Esophagus muscularis mucosa (tissue), 4 donors: ENCODE results near the gene RPS29. TPM values are rescaled to one million over a fixed set of nuclear protein-coding genes. Genes with fewer than 3 reads are reported as not detected.
A peak's percentile ranks its signal among the peaks of the same experiment; 100 is the strongest.

Source experiments
- DNase-seq: peaks from one replicate; pipeline ENCODE4 v3.0.0-alpha.2; 2017; ENCODE audit errors: extremely low spot score
- H3K27ac ChIP-seq, 4 donors: fragments of 200-600 bp; sonication (generic); replicated peaks in 1 of 4; 1 replicate in 3 of 4; 2 replicates in 1 of 4; pipeline ENCODE4 v1.5.1; 2016 to 2019; ENCODE audit warnings: mild to moderate bottlenecking in 1 of 4
- H3K27me3 ChIP-seq, 4 donors: fragments of 200-600 bp; sonication (generic); one replicate each; pipeline versions ENCODE4 v1.5.1 to v1.6.0; 2016 to 2019
- H3K36me3 ChIP-seq, 4 donors: fragments of 200-600 bp; sonication (generic); one replicate each; pipeline ENCODE4 v1.5.1; 2016 to 2019
- H3K4me1 ChIP-seq, 4 donors: fragments of 200-600 bp; sonication (generic); one replicate each; pipeline ENCODE4 v1.5.1; 2016 to 2019
- H3K4me3 ChIP-seq, 4 donors: fragments of 200-600 bp; sonication (generic); 1 replicate in 2 of 4; 2 replicates in 2 of 4; pipeline ENCODE4 v1.5.1; 2016 to 2019; ENCODE audit warnings: mild to moderate bottlenecking in 4 of 4, moderate library complexity in 1 of 4
- H3K9me3 ChIP-seq, 4 donors: fragments of 200-600 bp; sonication (generic); 1 replicate in 3 of 4; 2 replicates in 1 of 4; pipeline ENCODE4 v1.5.1; 2016 to 2019
- EP300 ChIP-seq: sonication (generic); formaldehyde crosslinking; IDR thresholded peaks from one replicate; pipeline ENCODE4 v1.6.1; 2017; ENCODE audit warnings: antibody characterized with exemption
- POLR2A ChIP-seq: fragments of 450-650 bp; IDR thresholded peaks from one replicate; pipeline ENCODE4 v1.6.1; 2017; ENCODE audit warnings: antibody characterized with exemption, moderate library complexity, mild to moderate bottlenecking, low read depth
- POLR2AphosphoS5 ChIP-seq, 2 donors: sonication (generic); formaldehyde crosslinking; IDR thresholded peaks; one replicate each; pipeline ENCODE4 v1.6.1; 2017; ENCODE audit warnings: antibody characterized with exemption in 2 of 2
- WGBS: methylation state at CpG from one replicate; pipeline ENCODE4 v1.1.5; 2018; 5-methylcytosine and 5-hydroxymethylcytosine counted together
- intact Hi-C: fragments of 100-400 bp; cut with DNase I; formaldehyde crosslinking; loops from one replicate; pipeline ENCODE4 v1.15.1; 2023
- total RNA-seq, 4 donors: library from RNA; depleted of rRNA; stranded (reverse); fragments of >200 nt; gene quantifications; one replicate each; pipeline versions ENCODE4 v1.1.0 to v1.2.1, GENCODE V29; 2016
- TF ChIP-seq, protein P1 (sequence below), 3 experiments: fragments of 200-600 bp in 2 of 3; fragments of 450-650 bp in 1 of 3; sonication (generic) in 2 of 3; IDR thresholded peaks; one replicate each; pipeline ENCODE4 v1.5.1; 2017 to 2019; ENCODE audit warnings: antibody characterized with exemption in 3 of 3, mild to moderate bottlenecking in 2 of 3, moderate library complexity in 1 of 3

Gene RPS29
- total RNA-seq, 4 donors from 2014 or later = 795 to 7,884 (median 5,092) TPM

DNA sequence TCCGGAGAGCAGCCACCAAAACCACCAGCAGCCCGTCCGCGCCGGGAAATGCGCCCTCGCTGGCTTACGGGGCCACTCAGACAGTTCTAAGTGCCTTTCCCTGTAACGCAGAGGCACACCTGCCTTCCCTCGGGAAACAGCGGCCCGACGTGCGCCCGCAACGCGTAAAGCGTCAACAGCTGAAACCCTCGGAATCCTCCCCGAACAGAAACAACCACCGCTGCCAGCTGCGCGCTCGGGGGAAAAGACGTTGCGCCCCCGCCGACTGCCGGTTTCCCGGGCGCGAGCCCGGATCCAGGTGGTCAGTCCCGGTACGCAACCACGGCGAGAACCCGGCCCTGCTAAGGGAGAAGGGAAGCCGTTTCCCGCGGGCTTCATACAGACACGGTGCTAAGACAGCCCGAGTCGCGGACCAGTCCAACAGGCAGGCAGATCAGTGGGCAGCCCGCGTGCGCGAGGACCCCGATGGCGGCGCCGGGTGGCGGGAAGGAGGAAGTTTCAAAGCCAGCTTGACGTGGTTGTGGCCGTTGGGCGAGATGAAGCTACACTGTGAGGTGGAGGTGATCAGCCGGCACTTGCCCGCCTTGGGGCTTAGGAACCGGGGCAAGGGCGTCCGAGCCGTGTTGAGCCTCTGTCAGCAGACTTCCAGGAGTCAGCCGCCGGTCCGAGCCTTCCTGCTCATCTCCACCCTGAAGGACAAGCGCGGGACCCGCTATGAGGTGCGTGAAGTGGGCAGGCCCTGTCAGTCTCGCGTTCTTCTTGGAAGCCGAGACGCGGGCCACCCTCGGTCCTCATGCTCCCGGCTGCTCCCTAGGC, 12.5 kb upstream of the RPS29 start, which contains the start of gene LRR1:
Gene LRR1 (plus strand): TSS at position 456 of the 816 bp plus-strand sequence. CDS start 81 bp downstream, at position 537.
- Histone ChIP-seq H3K4me1 (peaks cover 0 to 23% (median 21%) of the 10 kb centered on the region in 4 donors), H3K27me3 (no peaks in the 10 kb centered on the region), H3K9me3 (no peaks in the 10 kb centered on the region), H3K27ac (peak within 1 kb of the TSS; percentile 95 to 98 (median 97)), H3K4me3 (peak within 1 kb of the TSS; percentile 80 to 96 (median 86)), H3K36me3 (peaks cover 0 to 5% (median 2%) of the 10 kb centered on the region in 4 donors)
- peak; percentile 95 for DNase-seq
- intact Hi-C loops = loop anchor here (5.0 kb wide), 1 partner anchor 34 kb away; no protein-coding TSS in a partner anchor
- TF ChIP-seq POLR2AphosphoS5 (IDR thresholded peaks at IDR 0.05) (peak; percentile 52 to 56), EP300 (peak; percentile 5)
- TF ChIP-seq, protein P1, sequence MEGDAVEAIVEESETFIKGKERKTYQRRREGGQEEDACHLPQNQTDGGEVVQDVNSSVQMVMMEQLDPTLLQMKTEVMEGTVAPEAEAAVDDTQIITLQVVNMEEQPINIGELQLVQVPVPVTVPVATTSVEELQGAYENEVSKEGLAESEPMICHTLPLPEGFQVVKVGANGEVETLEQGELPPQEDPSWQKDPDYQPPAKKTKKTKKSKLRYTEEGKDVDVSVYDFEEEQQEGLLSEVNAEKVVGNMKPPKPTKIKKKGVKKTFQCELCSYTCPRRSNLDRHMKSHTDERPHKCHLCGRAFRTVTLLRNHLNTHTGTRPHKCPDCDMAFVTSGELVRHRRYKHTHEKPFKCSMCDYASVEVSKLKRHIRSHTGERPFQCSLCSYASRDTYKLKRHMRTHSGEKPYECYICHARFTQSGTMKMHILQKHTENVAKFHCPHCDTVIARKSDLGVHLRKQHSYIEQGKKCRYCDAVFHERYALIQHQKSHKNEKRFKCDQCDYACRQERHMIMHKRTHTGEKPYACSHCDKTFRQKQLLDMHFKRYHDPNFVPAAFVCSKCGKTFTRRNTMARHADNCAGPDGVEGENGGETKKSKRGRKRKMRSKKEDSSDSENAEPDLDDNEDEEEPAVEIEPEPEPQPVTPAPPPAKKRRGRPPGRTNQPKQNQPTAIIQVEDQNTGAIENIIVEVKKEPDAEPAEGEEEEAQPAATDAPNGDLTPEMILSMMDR (IDR thresholded peaks at IDR 0.05) = no peak
- 0% methylated on average over 51 of the region's 77 CpGs for WGBS

DNA sequence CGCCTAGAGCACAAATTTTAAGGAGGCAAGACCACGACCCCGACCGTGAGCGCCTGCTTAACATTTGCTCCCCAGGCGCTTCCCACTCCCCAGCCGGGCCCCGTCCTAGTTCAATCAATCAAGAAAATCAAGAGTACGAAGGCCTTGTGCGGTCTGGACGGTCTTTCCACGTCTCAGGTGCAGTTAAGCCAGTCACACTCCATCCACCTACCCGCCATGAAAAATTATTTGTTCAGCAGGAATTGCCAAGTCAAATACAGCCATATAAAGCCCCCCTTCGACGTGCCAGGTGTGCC, 12.0 kb upstream of the RPS29 start:
- peaks cover 0 to 4% (median 2%) of the 10 kb centered on the region in 4 donors for H3K36me3 ChIP-seq
- DNase-seq = no peak
- TF ChIP-seq POLR2AphosphoS5 (IDR thresholded peaks at IDR 0.05) (no peak), POLR2A (no peak), EP300 (no peak)
- TF ChIP-seq, protein P1 (IDR thresholded peaks at IDR 0.05) = no peak
- H3K9me3 ChIP-seq = no peaks in the 10 kb centered on the region
- WGBS = 0% methylated on average over 15 of the region's 15 CpGs
- H3K4me1 ChIP-seq = peaks cover 0 to 23% (median 21%) of the 10 kb centered on the region in 4 donors
- peak overlapping the region; percentile 95 to 98 (median 97) for H3K27ac ChIP-seq
- intact Hi-C loops = loop anchor here (5.0 kb wide), 1 partner anchor 34 kb away; no protein-coding TSS in a partner anchor
- H3K27me3 ChIP-seq = no peaks in the 10 kb centered on the region
- peak overlapping the region; percentile 80 to 96 (median 86) for H3K4me3 ChIP-seq

DNA sequence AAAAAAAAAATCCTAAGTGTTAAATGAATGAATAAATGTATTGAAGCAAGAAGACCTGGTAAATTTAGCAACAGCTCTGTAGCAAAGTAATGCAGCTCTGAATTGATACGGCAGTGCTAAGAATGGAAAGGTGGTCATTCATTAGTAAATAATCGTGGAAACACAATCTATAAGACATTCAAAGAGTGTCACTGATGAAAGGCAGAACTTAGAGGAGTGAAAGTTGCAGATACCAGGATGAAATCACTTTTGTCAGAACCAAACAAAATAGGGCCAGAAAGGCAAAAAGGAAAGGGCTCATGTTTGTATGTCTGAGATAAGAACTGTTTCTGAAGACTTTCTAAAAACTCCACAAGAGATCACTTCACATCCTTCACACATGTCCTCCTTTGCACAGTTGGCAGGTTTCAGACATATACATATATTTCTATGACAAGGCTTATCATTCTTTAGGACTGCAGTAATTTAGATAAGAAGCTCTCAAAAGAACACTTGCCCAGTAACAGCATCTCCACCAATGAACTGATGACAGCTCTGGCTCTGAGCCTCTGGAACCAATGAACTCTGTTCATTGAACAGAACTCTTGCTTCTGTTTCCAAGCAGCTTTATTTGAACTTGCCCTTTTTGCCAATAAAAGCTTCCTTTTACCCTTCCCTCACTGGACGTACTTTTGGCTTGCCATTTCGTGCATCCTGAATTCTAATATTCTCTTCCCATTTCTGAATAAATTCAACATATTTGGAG, 8.3 kb upstream of the RPS29 start:
- H3K27me3 ChIP-seq = no peaks in the 10 kb centered on the region
- H3K4me1 ChIP-seq = peaks cover 0 to 11% (median 10%) of the 10 kb centered on the region in 4 donors
- 39% methylated on average over 4 of the region's 4 CpGs for WGBS
- DNase-seq = no peak
- H3K27ac ChIP-seq = no peak overlapping the region
- no peak overlapping the region for H3K4me3 ChIP-seq
- TF ChIP-seq EP300 (no peak), POLR2AphosphoS5 (IDR thresholded peaks at IDR 0.05) (no peak)
- intact Hi-C loops = loop anchor here (5.0 kb wide), 1 partner anchor 38 kb away; no protein-coding TSS in a partner anchor
- no peaks in the 10 kb centered on the region for H3K9me3 ChIP-seq
- no peaks in the 10 kb centered on the region for H3K36me3 ChIP-seq

DNA sequence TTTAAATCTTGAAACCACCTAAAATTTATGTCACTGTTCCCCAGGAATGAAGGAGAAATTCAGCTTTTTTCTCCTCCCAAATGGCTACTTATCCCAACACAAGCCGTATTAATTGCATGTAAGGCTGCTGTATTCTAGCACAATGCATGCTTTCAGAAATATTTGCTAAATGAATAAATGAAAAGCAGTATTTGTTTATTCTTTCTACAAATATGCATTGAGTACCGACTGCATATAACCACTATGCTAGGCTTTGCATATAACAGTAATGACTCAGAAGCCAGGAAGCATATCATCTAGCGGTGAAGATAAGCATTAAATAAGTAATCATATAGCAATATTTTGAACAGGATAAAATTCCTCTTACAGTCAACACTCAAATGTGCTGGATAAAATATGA, 6.8 kb upstream of the RPS29 start:
- Histone ChIP-seq H3K27me3 (no peaks in the 10 kb centered on the region), H3K4me1 (peaks cover 0 to 11% (median 10%) of the 10 kb centered on the region in 4 donors), H3K9me3 (no peaks in the 10 kb centered on the region), H3K27ac (no peak overlapping the region), H3K36me3 (no peaks in the 10 kb centered on the region), H3K4me3 (no peak overlapping the region)
- DNase-seq = no peak
- no peak for TF ChIP-seq POLR2A
- no peak for TF ChIP-seq POLR2AphosphoS5 (IDR thresholded peaks at IDR 0.05)
- TF ChIP-seq EP300 = no peak
- TF ChIP-seq, protein P1 (IDR thresholded peaks at IDR 0.05) = no peak
- intact Hi-C loops = no loop called here
- 84% methylated on average over 3 of the region's 3 CpGs for WGBS

DNA sequence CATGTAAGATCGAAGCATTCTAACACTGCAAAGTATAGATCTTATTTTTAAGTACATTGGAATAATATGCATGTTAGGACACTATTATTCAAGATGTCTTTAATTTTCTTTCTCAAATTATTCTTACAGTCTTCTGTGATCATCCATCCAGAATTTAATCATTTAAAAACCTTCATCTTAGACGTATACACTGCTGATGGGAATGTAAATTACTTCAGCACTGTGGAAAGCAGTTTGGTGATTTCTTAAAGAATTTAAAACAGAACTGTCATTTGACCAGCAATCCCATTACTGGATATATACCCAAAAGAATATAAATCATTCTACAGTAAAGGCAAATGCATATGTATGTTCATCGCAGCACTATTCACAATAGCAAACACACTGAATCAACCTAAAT, 3.2 kb upstream of the RPS29 start:
- no peak for TF ChIP-seq POLR2AphosphoS5 (IDR thresholded peaks at IDR 0.05)
- TF ChIP-seq POLR2A = no peak
- no peak for TF ChIP-seq EP300
- TF ChIP-seq, protein P1 (IDR thresholded peaks at IDR 0.05) = no peak
- DNase-seq = no peak
- H3K36me3 ChIP-seq = peaks cover 0 to 3% (median 2%) of the 10 kb centered on the region in 4 donors
- no peaks in the 10 kb centered on the region for H3K27me3 ChIP-seq
- H3K27ac ChIP-seq = no peak overlapping the region
- peaks cover 8 to 21% (median 14%) of the 10 kb centered on the region in 4 donors for H3K4me1 ChIP-seq
- no peak overlapping the region for H3K4me3 ChIP-seq
- 86% methylated on average over 3 of the region's 3 CpGs for WGBS
- H3K9me3 ChIP-seq = no peaks in the 10 kb centered on the region
- intact Hi-C loops = no loop called here
